Measurements from ENCODE around the gene JAK2. TPM values are rescaled to one million over a fixed set of nuclear protein-coding genes. Genes with fewer than 3 reads are reported as not detected.

JAK2 gene
- total and polyA plus RNA-seq, 7 donors = 2.2 to 32.3 (median 9.0) TPM

GRCh38 chr9:4965174-4965821 lies 19.8 kb upstream of the JAK2 start:
- no peaks in the 10 kb centered on the region for H3K27me3 ChIP-seq (ENCODE audit: insufficient read depth in 3 of 3, low read length in 2 of 3)
- TF ChIP-seq CTCF (IDR thresholded peaks at IDR 0.05) = no peak
- peaks cover 24% of the 10 kb centered on the region for H3K4me1 ChIP-seq
- H3K9me3 ChIP-seq = no peaks in the 10 kb centered on the region
- DNase-seq (no peak), ATAC-seq (peak in 1 of 4 donors; percentile 45)
- intact Hi-C loops (cut with DNase I) = no loop called here
- no peaks in the 10 kb centered on the region for H3K36me3 ChIP-seq (ENCODE audit: insufficient read depth in 1 of 2, low read depth in 1 of 2)
- WGBS, 3 donors = 65 to 86% (median 80%) methylated on average over 2 of the region's 2 CpGs
- H3K27ac ChIP-seq = no peak overlapping the region
- no peak overlapping the region for H3K4me3 ChIP-seq

GRCh38 chr9:4967523-4967922 lies 17.5 kb upstream of the JAK2 start:
- TF ChIP-seq CTCF (IDR thresholded peaks at IDR 0.05) = no peak
- DNase-seq (no peak), ATAC-seq (peak in 1 of 4 donors; percentile 53)
- Histone ChIP-seq H3K9me3 (no peaks in the 10 kb centered on the region), H3K27ac (no peak overlapping the region), H3K4me1 (peaks cover 24% of the 10 kb centered on the region), H3K36me3 (ENCODE audit: insufficient read depth in 1 of 2, low read depth in 1 of 2) (no peaks in the 10 kb centered on the region), H3K27me3 (ENCODE audit: insufficient read depth in 3 of 3, low read length in 2 of 3) (no peaks in the 10 kb centered on the region), H3K4me3 (no peak overlapping the region)
- intact Hi-C loops (cut with DNase I) = no loop called here
- WGBS, 3 donors = 39 to 60% (median 46%) methylated on average over 3 of the region's 3 CpGs

- ATAC-seq (no peak), DNase-seq (no peak)
- no peak for TF ChIP-seq CTCF (IDR thresholded peaks at IDR 0.05)
- intact Hi-C loops (cut with DNase I) = no loop called here
- no peaks in the 10 kb centered on the region for H3K27me3 ChIP-seq (ENCODE audit: insufficient read depth in 3 of 3, low read length in 2 of 3)
- no peaks in the 10 kb centered on the region for H3K36me3 ChIP-seq (ENCODE audit: insufficient read depth in 1 of 2, low read depth in 1 of 2)
- peaks cover 19% of the 10 kb centered on the region for H3K4me1 ChIP-seq
- WGBS, 3 donors = 86 to 91% (median 88%) methylated on average over 1 of the region's 1 CpG
- H3K27ac ChIP-seq = no peak overlapping the region
- H3K4me3 ChIP-seq = no peak overlapping the region
- H3K9me3 ChIP-seq = no peaks in the 10 kb centered on the region
Measured at GRCh38 chr9:4969130-4969529, 15.9 kb upstream of the JAK2 start.

GRCh38 chr9:4970970-4971641 lies 14.0 kb upstream of the JAK2 start:
- ATAC-seq = no peak
- no peak for TF ChIP-seq CTCF (IDR thresholded peaks at IDR 0.05)
- no peak for DNase-seq
- Histone ChIP-seq H3K27ac (no peak overlapping the region), H3K4me1 (peaks cover 9% of the 10 kb centered on the region), H3K9me3 (no peaks in the 10 kb centered on the region), H3K27me3 (ENCODE audit: insufficient read depth in 3 of 3, low read length in 2 of 3) (no peaks in the 10 kb centered on the region), H3K4me3 (no peak overlapping the region), H3K36me3 (ENCODE audit: insufficient read depth in 1 of 2, low read depth in 1 of 2) (no peaks in the 10 kb centered on the region)
- intact Hi-C loops (cut with DNase I) = no loop called here
- WGBS, 3 donors = 80 to 88% (median 86%) methylated on average over 8 of the region's 8 CpGs
